MCF 10A (cell line): ENCODE results near the gene PCBP2. TPM values are rescaled to one million over a fixed set of nuclear protein-coding genes. Genes with fewer than 3 reads are reported as not detected.

Experiments used
- BruUV-seq: library from RNA; stranded (reverse); fragments of 400-500 nt; replicated peaks from 2 replicates; lab custom pipeline; 2021; lab: Mats Ljungman, UMichigan
- CTCF ChIA-PET: fragments of 300-600 bp; sonication (Branson Sonifier 250); formaldehyde crosslinking; extraction: SDS; loops from one replicate; lab custom pipeline; 2021; ENCODE audit warnings: antibody characterized with exemption, inconsistent platforms; lab: Yijun Ruan, JAX
- POLR2A ChIA-PET: fragments of 300-600, 350-650 bp; sonication (Branson Sonifier 250); formaldehyde crosslinking; extraction: SDS; loops from one replicate; lab custom pipeline; 2020; ENCODE audit warnings: antibody characterized with exemption, inconsistent platforms; lab: Yijun Ruan, JAX
- DNase-seq: peaks from one replicate; pipeline ENCODE4 v3.0.0-alpha.2; 2018; ENCODE audit not compliant: unreplicated experiment
- H3K27ac Mint-ChIP-seq: one replicate; pipeline ENCODE4 v1.8.0; 2022; ENCODE audit warnings: mild to moderate bottlenecking, low read depth, mixed read lengths; ENCODE audit not compliant: unreplicated experiment
- H3K27me3 Mint-ChIP-seq: one replicate; pipeline ENCODE4 v1.8.0; 2022; ENCODE audit warnings: mixed read lengths; ENCODE audit not compliant: insufficient read depth, unreplicated experiment
- H3K36me3 Mint-ChIP-seq: one replicate; pipeline ENCODE4 v1.8.0; 2022; ENCODE audit warnings: mild to moderate bottlenecking, moderate library complexity, mixed read lengths; ENCODE audit not compliant: insufficient read depth, unreplicated experiment
- H3K4me1 Mint-ChIP-seq: one replicate; pipeline ENCODE4 v1.8.0; 2022; ENCODE audit warnings: mixed read lengths; ENCODE audit not compliant: insufficient read depth, unreplicated experiment
- H3K4me3 Mint-ChIP-seq: one replicate; pipeline ENCODE4 v1.8.0; 2022; ENCODE audit warnings: mild to moderate bottlenecking, moderate library complexity, mixed read lengths; ENCODE audit not compliant: unreplicated experiment
- H3K9me3 Mint-ChIP-seq: one replicate; pipeline ENCODE4 v1.8.0; 2022; ENCODE audit warnings: mixed read lengths; ENCODE audit not compliant: unreplicated experiment
- CTCF ChIP-seq: fragments of 200-600 bp; IDR thresholded peaks from one replicate; pipeline ENCODE4 v1.8.0; 2022; ENCODE audit warnings: antibody characterized with exemption, mild to moderate bottlenecking; ENCODE audit not compliant: unreplicated experiment
- intact Hi-C: fragments of 100-400 bp; cut with micrococcal nuclease; formaldehyde crosslinking; loops from 2 replicates; pipeline ENCODE4 v1.14.1; 2022
- total RNA-seq: library from RNA; stranded (reverse); gene quantifications from 2 replicates; pipeline ENCODE4 v1.2.3, GENCODE V29; 2022

The PCBP2 gene
- total RNA-seq, 1 experiment from 2014 or later: 1,037 TPM

- CTCF ChIA-PET: interaction anchor here (1.0 to 2.0 kb wide), 3 partner anchors 15 to 171 kb away, joined by 4 to 10 read pairs (median 7); partner anchors contain the start of genes AAAS and NPFF
- no peak for TF ChIP-seq CTCF
- no TSS peak for BruUV-seq
- POLR2A ChIA-PET: interaction anchor here (0.6 to 6.5 kb wide), 11 partner anchors 8 to 487 kb away, joined by 3 to 40 read pairs (median 4); partner anchors contain the start of genes AAAS, MAP3K12 and TARBP2
- peaks cover 16% of the 10 kb centered on the region for H3K36me3 Mint-ChIP-seq
- peak; percentile 84 for DNase-seq
- intact Hi-C loops: no loop called here
- no peaks in the 10 kb centered on the region for H3K27me3 Mint-ChIP-seq
- peak overlapping the region; percentile 32 for H3K27ac Mint-ChIP-seq
- H3K9me3 Mint-ChIP-seq: no peaks in the 10 kb centered on the region
- H3K4me1 Mint-ChIP-seq: peaks cover 29% of the 10 kb centered on the region
- H3K4me3 Mint-ChIP-seq: peak overlapping the region; percentile 76
Measured at GRCh38 chr12:53492830-53493609, 41.1 kb downstream of the PCBP2 start.

DNA sequence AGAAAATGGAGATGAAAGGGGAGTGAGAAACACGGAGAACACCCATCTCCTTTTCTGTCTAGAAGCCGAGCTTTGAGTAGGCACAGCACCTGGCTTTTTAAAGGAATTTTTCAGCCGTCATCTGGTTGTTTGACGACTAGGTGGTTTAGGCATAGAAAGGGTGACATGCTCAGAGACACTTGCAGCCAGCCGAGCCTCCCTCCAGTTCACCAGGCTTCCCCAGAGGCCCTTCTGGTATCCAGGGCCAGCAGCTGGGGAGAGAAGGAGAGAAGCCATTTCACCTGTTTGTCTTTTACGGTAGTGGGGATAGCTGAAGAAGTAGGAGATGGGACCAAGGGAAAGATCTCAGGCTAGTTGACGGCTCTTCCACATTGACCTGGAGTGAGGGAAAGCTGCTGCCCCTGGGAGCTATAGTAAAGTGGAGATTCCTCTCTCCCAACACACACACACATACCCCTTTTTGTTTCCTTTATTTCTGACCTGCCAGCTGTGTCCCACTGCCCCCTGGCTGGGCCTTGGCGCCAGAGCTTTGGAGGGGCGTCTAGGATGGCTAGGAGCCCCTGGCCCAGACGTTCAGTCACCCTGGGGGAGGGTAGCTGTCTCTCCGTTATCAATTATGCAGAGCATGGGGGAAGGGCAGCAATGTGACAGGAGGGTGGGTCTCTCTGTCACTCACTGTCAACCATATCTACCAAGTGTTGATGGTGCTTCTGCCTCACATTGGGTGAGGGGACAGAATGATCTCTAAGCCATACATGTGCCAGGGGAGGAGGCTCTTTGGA lies 41.9 kb downstream of the PCBP2 start:
- intact Hi-C loops: no loop called here
- H3K4me1 Mint-ChIP-seq: peaks cover 36% of the 10 kb centered on the region
- ChIA-PET POLR2A (interaction anchor here (0.6 to 6.5 kb wide), 13 partner anchors 7 to 488 kb away, joined by 3 to 40 read pairs (median 4); partner anchors contain the start of genes AAAS, MAP3K12 and TARBP2), CTCF (interaction anchor here (0.7 to 2.0 kb wide), 4 partner anchors 14 to 172 kb away, joined by 4 to 10 read pairs (median 6); partner anchors contain the start of genes AAAS and NPFF)
- no peak for TF ChIP-seq CTCF
- peak overlapping the region; percentile 76 for H3K4me3 Mint-ChIP-seq
- BruUV-seq: no TSS peak
- DNase-seq: no peak
- no peaks in the 10 kb centered on the region for H3K9me3 Mint-ChIP-seq
- peaks cover 16% of the 10 kb centered on the region for H3K36me3 Mint-ChIP-seq
- H3K27me3 Mint-ChIP-seq: no peaks in the 10 kb centered on the region
- peak overlapping the region; percentile 32 for H3K27ac Mint-ChIP-seq

GRCh38 chr12:53495903-53496751 lies 44.2 kb downstream of the PCBP2 start:
- H3K9me3 Mint-ChIP-seq: no peaks in the 10 kb centered on the region
- no peak overlapping the region for H3K4me3 Mint-ChIP-seq
- H3K27me3 Mint-ChIP-seq: no peaks in the 10 kb centered on the region
- no peak for TF ChIP-seq CTCF
- DNase-seq: no peak
- intact Hi-C loops: no loop called here
- H3K27ac Mint-ChIP-seq: no peak overlapping the region
- CTCF ChIA-PET: interaction anchor here (0.6 kb wide), 1 partner anchor 115 kb away, joined by 3 read pairs; no protein-coding TSS in a partner anchor
- peaks cover 48% of the 10 kb centered on the region for H3K4me1 Mint-ChIP-seq
- no TSS peak for BruUV-seq
- H3K36me3 Mint-ChIP-seq: peaks cover 11% of the 10 kb centered on the region
- POLR2A ChIA-PET: interaction anchor here (1.0 to 1.1 kb wide), 2 partner anchors 9 to 17 kb away, joined by 3 read pairs; no protein-coding TSS in a partner anchor
